Endothelial cell of umbilical vein (primary cell): Measurements from ENCODE around the gene BPIFB3. TPM values are rescaled to one million over a fixed set of nuclear protein-coding genes. Genes with fewer than 3 reads are reported as not detected.

Experiments
- BruUV-seq: library from RNA; stranded (reverse); fragments of 400-500 nt; replicated peaks from 2 replicates; lab custom pipeline; 2021; lab: Mats Ljungman, UMichigan
- CTCF ChIA-PET: fragments of 300-600, 350-600 bp; sonication (Branson Sonifier 250); formaldehyde crosslinking; loops from one replicate; lab custom pipeline; 2021; ENCODE audit warnings: antibody characterized with exemption, inconsistent platforms; lab: Charles Lee
- POLR2A ChIA-PET: fragments of 300-600, 350-600 bp; sonication (Branson Sonifier 250); formaldehyde crosslinking; loops from one replicate; lab custom pipeline; 2021; ENCODE audit warnings: antibody characterized with exemption, inconsistent platforms; lab: Charles Lee
- DNase-seq: peaks from one replicate; pipeline ENCODE4 v3.0.0-alpha.2; 2011; ENCODE audit warnings: low read depth, low spot score
- FAIRE-seq: peaks from 2 replicates; lab custom pipeline; 2011; peaks lifted over from hg19 to GRCh38; lab: Jason Lieb, UNC
- H2AFZ ChIP-seq: 2 replicates; pipeline ENCODE4 v1.6.0; 2012; ENCODE audit warnings: low read depth, low read length, control low read depth, inconsistent platforms
- H3K27ac ChIP-seq: 2 replicates; pipeline ENCODE4 v1.5.1; 2011; ENCODE audit warnings: low read depth, mild to moderate bottlenecking, control low read depth, low read length, moderate library complexity; ENCODE audit not compliant: insufficient read depth
- H3K27me3 ChIP-seq, 2 experiments: 2 replicates each; pipeline versions ENCODE4 v1.6.0 to v1.6.1; 2011; ENCODE audit warnings: low read length in 2 of 2, mixed read lengths in 1 of 2; ENCODE audit not compliant: control insufficient read depth in 2 of 2, insufficient read depth in 2 of 2
- H3K36me3 ChIP-seq, 2 experiments: 2 replicates in 1 of 2; 3 replicates in 1 of 2; pipeline ENCODE4 v1.5.1; 2011; ENCODE audit warnings: low read length in 2 of 2, mild to moderate bottlenecking in 1 of 2, moderate library complexity in 1 of 2; ENCODE audit not compliant: control insufficient read depth in 2 of 2, insufficient read depth in 2 of 2; ENCODE audit errors: extremely low read depth in 1 of 2
- H3K4me1 ChIP-seq: 3 replicates; pipeline ENCODE4 v1.5.1; 2011; ENCODE audit warnings: mild to moderate bottlenecking, low read length; ENCODE audit not compliant: control insufficient read depth, insufficient read depth; ENCODE audit errors: extremely low read depth
- H3K4me2 ChIP-seq: 2 replicates; pipeline ENCODE4 v1.6.1; 2011; ENCODE audit warnings: low read length, control low read depth, mixed read lengths; ENCODE audit not compliant: insufficient read depth
- H3K4me3 ChIP-seq, 3 experiments: fragments of 200-600 bp in 1 of 3; sonication (generic), shearing (Covaris generic) in 1 of 3; replicated peaks in 1 of 3; 2 replicates each; pipeline ENCODE4 v1.5.1; 2011 to 2016; ENCODE audit warnings: control low read depth in 3 of 3, low read length in 3 of 3, mild to moderate bottlenecking in 2 of 3, inconsistent platforms in 1 of 3, low read depth in 1 of 3, moderate library complexity in 1 of 3; ENCODE audit not compliant: insufficient read depth in 1 of 3
- H3K79me2 ChIP-seq: 2 replicates; pipeline ENCODE4 v1.6.0; 2012; ENCODE audit warnings: low read length, inconsistent platforms; ENCODE audit not compliant: control insufficient read depth, insufficient read depth
- H3K9ac ChIP-seq: replicated peaks from 2 replicates; pipeline ENCODE3; 2011; ENCODE audit warnings: low read length, control low read depth; ENCODE audit not compliant: insufficient read depth; ENCODE audit errors: extremely low read depth
- H3K9me1 ChIP-seq: replicated peaks from 3 replicates; pipeline ENCODE4 v1.6.0; 2011; ENCODE audit warnings: mild to moderate bottlenecking, low read length; ENCODE audit not compliant: control insufficient read depth, insufficient read depth; ENCODE audit errors: extremely low read depth
- H3K9me3 ChIP-seq: replicated peaks from 2 replicates; pipeline ENCODE4 v1.5.1; 2012; ENCODE audit warnings: low read length, inconsistent platforms; ENCODE audit not compliant: control insufficient read depth, insufficient read depth
- H4K20me1 ChIP-seq: replicated peaks from 2 replicates; pipeline ENCODE3; 2011; ENCODE audit warnings: mild to moderate bottlenecking, low read length; ENCODE audit not compliant: control insufficient read depth, insufficient read depth; ENCODE audit errors: extremely low read depth
- EZH2 ChIP-seq: IDR thresholded peaks from 2 replicates; pipeline ENCODE4 v1.6.1; 2012; ENCODE audit warnings: borderline replicate concordance, low read depth, mild to moderate bottlenecking, moderate library complexity, low read length, inconsistent platforms; ENCODE audit not compliant: severe bottlenecking
- FOS ChIP-seq: IDR thresholded peaks from 2 replicates; pipeline ENCODE4 v1.6.1; 2011; ENCODE audit warnings: mild to moderate bottlenecking, low read length, moderate library complexity, borderline replicate concordance; ENCODE audit not compliant: insufficient read depth
- GATA2 ChIP-seq: IDR thresholded peaks from 2 replicates; pipeline ENCODE4 v1.7.0; 2011; ENCODE audit warnings: low read depth, mild to moderate bottlenecking, moderate library complexity, mixed read lengths, low read length; ENCODE audit not compliant: insufficient read length, insufficient read depth
- JUN ChIP-seq: IDR thresholded peaks from 2 replicates; pipeline ENCODE4 v1.6.1; 2011; ENCODE audit warnings: borderline replicate concordance, low read depth; ENCODE audit not compliant: insufficient read length, insufficient read depth
- MYC ChIP-seq: IDR thresholded peaks from one replicate; pipeline ENCODE4 v1.6.1; 2011; ENCODE audit warnings: mild to moderate bottlenecking, low read depth, low read length
- POLR2A ChIP-seq: IDR thresholded peaks from 2 replicates; pipeline ENCODE4 v1.6.1; 2012; ENCODE audit warnings: low read depth, mild to moderate bottlenecking, control low read depth, low read length
- POLR2AphosphoS5 ChIP-seq: IDR thresholded peaks from 2 replicates; pipeline ENCODE4 v1.6.1; 2012; ENCODE audit warnings: low read depth, mild to moderate bottlenecking, control low read depth, low read length, moderate library complexity; ENCODE audit not compliant: insufficient read depth
- dilution Hi-C: fragments of 300-500 bp; cut with MboI; formaldehyde crosslinking; loops from one replicate; pipeline ENCODE4 v1.15.0; 2019; ENCODE audit warnings: low sequenced_read_pairs; ENCODE audit not compliant: extremely low pct_ligation_motif_present
- intact Hi-C: fragments of 100-400 bp; cut with micrococcal nuclease; formaldehyde crosslinking; loops from one replicate; pipeline ENCODE4 v1.10.0; 2022
- polyA plus RNA-seq, 4 experiments: library from polyadenylated mRNA; depleted of rRNA in 3 of 4; stranded (reverse) in 3 of 4; unstranded in 1 of 4; fragments of >200 nt; gene quantifications; 2 replicates each; pipeline versions ENCODE4 v1.2.1 to v1.2.3, GENCODE V29; 2011 to 2012; ENCODE audit warnings: missing spikeins in 1 of 4
- total RNA-seq: library from RNA; stranded (reverse); gene quantifications from 2 replicates; pipeline ENCODE4 v1.2.3, GENCODE V29; 2021
- TF ChIP-seq, protein P1 (sequence below): IDR thresholded peaks from 2 replicates; pipeline ENCODE4 v1.6.1; 2011; ENCODE audit not compliant: insufficient read depth, insufficient read length
- TF ChIP-seq, protein P2 (sequence below), 2 donors: IDR thresholded peaks; 1 replicate in 1 of 2; 2 replicates in 1 of 2; pipeline ENCODE4 v1.5.1; 2011; ENCODE audit warnings: low read length in 2 of 2, mild to moderate bottlenecking in 2 of 2, moderate library complexity in 2 of 2, control low read depth in 1 of 2, inconsistent platforms in 1 of 2, low read depth in 1 of 2; ENCODE audit not compliant: insufficient read depth in 1 of 2; ENCODE audit errors: extremely low read depth in 1 of 2

The BPIFB3 gene
- total and polyA plus RNA-seq, 2 donors (not counting 3 experiments of a cell fraction or from before 2014, with no cell fraction given) = not detected

DNA sequence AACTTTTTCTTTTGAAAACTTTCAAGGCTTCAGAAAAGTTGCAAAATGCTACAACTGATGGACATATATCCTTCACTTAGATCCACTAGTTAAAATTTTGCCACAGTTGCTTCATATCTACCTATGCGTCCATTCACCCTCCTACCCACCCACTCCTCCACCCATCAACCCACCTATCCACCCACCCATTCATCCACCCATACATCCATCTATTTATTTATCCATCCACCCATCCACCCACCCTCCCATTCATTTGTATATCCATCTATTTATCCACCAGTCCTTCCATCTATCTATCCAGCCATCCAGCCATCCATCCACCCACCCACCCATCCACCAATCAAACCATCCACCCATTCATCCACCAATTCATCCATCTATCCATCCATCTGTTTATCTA, 39.4 kb downstream of the BPIFB3 start:
- ChIA-PET POLR2A (no interaction called here), CTCF (no interaction called here)
- intact Hi-C loops = no loop called here
- Histone ChIP-seq H4K20me1 (no peaks in the 10 kb centered on the region), H3K27me3 (no peaks in the 10 kb centered on the region), H3K27ac (no peak overlapping the region), H3K9me3 (no peaks in the 10 kb centered on the region), H3K79me2 (no peaks in the 10 kb centered on the region), H2AFZ (no peak overlapping the region), H3K4me2 (no peak overlapping the region), H3K4me3 (no peak overlapping the region), H3K36me3 (no peaks in the 10 kb centered on the region), H3K9me1 (no peaks in the 10 kb centered on the region), H3K9ac (no peak overlapping the region), H3K4me1 (no peaks in the 10 kb centered on the region)
- dilution Hi-C loops = no loop called here
- DNase-seq (no peak), FAIRE-seq (no peak)
- no peak for TF ChIP-seq POLR2A
- TF ChIP-seq EZH2 = no peak
- no peak for TF ChIP-seq MYC
- TF ChIP-seq FOS = no peak
- TF ChIP-seq JUN = no peak
- TF ChIP-seq, protein P1, sequence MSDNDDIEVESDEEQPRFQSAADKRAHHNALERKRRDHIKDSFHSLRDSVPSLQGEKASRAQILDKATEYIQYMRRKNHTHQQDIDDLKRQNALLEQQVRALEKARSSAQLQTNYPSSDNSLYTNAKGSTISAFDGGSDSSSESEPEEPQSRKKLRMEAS = no peak
- TF ChIP-seq GATA2 = no peak
- TF ChIP-seq POLR2AphosphoS5 = no peak
- TF ChIP-seq, protein P2, sequence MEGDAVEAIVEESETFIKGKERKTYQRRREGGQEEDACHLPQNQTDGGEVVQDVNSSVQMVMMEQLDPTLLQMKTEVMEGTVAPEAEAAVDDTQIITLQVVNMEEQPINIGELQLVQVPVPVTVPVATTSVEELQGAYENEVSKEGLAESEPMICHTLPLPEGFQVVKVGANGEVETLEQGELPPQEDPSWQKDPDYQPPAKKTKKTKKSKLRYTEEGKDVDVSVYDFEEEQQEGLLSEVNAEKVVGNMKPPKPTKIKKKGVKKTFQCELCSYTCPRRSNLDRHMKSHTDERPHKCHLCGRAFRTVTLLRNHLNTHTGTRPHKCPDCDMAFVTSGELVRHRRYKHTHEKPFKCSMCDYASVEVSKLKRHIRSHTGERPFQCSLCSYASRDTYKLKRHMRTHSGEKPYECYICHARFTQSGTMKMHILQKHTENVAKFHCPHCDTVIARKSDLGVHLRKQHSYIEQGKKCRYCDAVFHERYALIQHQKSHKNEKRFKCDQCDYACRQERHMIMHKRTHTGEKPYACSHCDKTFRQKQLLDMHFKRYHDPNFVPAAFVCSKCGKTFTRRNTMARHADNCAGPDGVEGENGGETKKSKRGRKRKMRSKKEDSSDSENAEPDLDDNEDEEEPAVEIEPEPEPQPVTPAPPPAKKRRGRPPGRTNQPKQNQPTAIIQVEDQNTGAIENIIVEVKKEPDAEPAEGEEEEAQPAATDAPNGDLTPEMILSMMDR (IDR thresholded peaks at IDR 0.05; ENCODE audit: extremely low read depth in 1 of 2, insufficient read depth in 1 of 2, low read depth in 1 of 2, low read length in 2 of 2) = no peak
- BruUV-seq = no TSS peak
